Superior temporal gyrus (tissue), 1 donor: ENCODE results near the gene ATP13A3.

Source experiments
- DNase-seq: peaks from one replicate; pipeline ENCODE4 v3.0.0-alpha.2; 2016; ENCODE audit errors: extremely low spot score

Gene ATP13A3

DNA sequence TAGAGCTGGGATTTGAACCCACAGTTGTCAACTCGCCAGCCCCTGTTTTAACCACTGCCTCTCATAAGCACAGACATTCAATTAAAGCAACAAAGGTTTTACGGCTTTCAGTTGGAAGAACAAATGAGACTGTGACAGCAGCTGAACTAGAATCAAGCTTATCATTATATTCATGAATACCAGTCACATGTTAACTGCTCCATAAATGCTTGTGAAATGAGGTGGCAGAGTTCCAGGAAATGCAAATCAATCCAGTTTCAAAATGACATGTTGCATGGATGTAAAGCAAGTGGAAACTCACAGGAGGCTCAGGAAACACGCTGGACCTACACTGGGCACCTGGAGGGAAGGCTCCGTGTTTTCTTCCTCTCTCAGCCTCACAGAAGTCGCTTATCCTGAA is 91.6 kb downstream of the ATP13A3 start:
- DNase-seq: no peak

GRCh38 chr3:194392576-194392975 is 94.2 kb downstream of the ATP13A3 start:
- DNase-seq: no peak

DNA sequence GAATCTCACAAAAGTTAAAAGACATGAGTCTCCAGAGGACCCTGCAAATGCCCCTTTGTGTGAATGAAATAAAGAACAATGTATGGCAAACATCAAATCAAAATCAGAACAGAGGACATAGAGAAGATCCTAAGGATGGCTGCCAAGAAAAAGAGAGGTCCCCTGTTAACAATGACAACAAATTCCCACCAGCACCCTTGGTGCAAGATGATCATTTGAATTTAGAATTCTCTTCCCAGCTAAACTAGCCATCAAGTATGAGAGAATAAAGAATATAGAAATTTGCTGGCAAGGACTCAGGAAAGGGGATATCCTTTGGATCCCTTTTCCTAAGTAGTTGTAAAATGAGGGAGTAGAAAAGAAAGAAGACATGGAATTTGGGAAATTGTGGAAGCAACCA is 96.0 kb downstream of the ATP13A3 start:
- DNase-seq: no peak

GRCh38 chr3:194389269-194389668 is 97.5 kb downstream of the ATP13A3 start:
- no peak for DNase-seq

- no peak for DNase-seq
Observed at GRCh38 chr3:194387926-194388418, 98.8 kb downstream of the ATP13A3 start.

GRCh38 chr3:194387276-194387675 is 99.5 kb downstream of the ATP13A3 start:
- no peak for DNase-seq

DNA sequence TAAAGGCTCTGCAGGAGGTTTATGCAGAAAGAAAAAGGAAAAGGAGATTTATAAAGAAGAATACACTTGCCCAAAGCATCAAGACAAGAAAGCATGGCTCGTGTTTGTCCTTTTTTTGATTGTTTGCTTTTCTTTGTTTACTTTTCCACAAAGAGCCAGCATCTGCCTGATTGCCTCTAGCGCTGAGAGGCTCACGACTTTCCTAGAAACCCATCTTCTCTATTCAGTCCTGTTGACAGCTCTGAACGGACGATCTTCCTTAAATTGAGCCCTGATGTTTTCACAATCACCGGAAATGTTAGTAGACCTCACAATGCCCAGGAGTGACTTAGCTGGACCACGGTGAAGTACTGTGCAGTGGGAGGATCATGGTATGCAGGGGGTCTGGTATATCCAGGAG is 100.2 kb downstream of the ATP13A3 start:
- no peak for DNase-seq

GRCh38 chr3:194386066-194386465 is 100.7 kb downstream of the ATP13A3 start:
- no peak for DNase-seq

GRCh38 chr3:194384569-194385001 is 102.2 kb downstream of the ATP13A3 start:
- DNase-seq: no peak

DNA sequence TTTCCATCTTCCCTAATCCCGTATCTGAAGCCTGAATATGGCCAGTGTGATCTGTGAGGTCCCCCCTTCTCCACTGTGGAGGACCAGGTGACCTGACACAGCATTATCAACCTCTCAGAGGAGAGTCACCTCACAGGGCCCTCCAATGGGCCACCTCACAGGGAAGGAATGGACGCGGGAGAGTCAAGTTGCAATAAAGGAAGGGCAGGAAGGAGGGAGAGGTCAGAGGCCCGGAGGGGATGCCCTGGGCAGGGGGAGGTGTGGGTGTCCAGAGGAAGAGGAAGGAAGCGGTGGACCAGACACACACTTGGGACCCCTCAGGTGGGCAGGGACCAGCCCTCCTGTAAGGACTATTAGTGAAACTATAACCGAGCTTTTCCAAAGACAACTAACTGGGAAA is 102.6 kb downstream of the ATP13A3 start:
- no peak for DNase-seq

- DNase-seq: no peak
Observed at GRCh38 chr3:194383276-194383940, 103.4 kb downstream of the ATP13A3 start.

GRCh38 chr3:194382892-194383223 is 103.9 kb downstream of the ATP13A3 start:
- DNase-seq: no peak

- no peak for DNase-seq
Observed at GRCh38 chr3:194382196-194382891, 104.5 kb downstream of the ATP13A3 start.

DNA sequence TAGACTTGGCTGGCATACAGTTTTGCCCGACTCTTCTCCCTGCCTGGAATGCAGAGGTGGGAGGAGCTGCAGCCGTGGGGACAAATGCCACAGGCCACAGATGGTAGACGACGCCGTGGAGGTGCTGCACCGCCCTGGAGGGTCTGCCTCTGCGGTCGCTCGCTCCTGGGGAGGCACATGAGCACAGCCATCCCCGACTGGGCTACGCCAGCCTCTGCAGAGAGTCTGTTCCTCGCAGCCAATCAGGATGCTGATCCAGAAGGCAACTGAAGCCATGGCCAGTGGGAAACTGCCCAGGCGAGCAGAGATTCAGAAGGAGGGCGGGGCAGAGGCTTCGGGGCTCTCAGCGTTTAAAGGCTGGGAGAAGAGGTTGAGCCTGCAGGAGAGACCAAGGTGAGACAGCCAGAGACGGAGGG is 105.3 kb downstream of the ATP13A3 start:
- DNase-seq: no peak

DNA sequence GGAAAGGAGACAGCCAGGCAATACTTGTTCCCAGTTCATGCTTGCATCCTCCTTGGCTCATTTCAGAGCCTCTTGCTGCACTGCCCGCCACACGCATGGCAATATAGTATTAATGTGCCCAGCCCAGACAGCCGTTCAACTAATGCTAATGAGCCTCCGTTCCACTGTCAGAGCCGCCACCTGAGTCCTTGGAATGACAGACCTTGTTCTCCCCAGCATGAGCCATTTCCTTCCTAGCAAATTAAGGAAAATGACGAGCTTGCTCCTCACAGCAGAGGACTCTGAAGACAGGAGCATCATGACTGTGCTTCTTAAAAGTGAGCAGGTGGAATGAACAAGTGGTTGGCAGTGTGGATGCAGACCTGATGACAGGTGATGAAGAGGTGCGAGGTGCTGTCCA is 106.5 kb downstream of the ATP13A3 start:
- no peak for DNase-seq

GRCh38 chr3:194379651-194380050 is 107.2 kb downstream of the ATP13A3 start:
- DNase-seq: no peak

DNA sequence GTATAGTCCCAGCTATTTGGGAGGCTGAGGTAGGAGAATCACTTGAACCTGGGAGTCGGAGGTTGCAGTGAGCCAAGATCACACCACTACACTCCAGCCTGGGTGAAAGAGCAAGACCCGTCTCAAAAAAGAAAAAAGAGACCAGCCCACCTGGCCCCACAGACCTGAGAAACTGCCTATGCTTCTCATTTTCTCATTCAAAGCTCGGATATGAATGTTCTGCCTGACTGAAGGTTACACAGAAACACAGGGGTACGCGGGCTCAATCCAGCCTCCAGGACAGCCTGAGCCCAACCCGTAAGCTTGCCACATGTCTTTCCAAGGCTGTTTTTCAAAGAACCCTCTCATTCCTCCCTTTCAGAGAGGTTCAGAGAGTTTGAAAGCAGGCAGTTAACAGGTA is 107.6 kb downstream of the ATP13A3 start:
- DNase-seq: no peak

- DNase-seq: no peak
Observed at GRCh38 chr3:194377708-194378107, 109.1 kb downstream of the ATP13A3 start.

DNA sequence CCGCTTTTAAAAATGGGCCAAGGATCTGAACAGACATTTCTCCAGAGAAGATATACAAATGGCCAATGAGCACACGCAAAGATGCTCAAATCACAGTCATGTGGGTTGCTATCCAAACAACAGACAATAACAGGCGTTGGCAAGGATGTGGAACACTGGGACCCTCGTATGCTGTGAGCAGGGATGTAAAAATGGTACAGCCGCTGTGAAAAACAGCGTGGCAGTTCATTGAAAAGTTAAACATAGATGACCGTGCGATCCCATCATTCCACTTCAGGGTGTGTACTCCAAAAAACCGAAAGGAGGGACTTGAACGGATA is 110.6 kb downstream of the ATP13A3 start:
- no peak for DNase-seq

DNA sequence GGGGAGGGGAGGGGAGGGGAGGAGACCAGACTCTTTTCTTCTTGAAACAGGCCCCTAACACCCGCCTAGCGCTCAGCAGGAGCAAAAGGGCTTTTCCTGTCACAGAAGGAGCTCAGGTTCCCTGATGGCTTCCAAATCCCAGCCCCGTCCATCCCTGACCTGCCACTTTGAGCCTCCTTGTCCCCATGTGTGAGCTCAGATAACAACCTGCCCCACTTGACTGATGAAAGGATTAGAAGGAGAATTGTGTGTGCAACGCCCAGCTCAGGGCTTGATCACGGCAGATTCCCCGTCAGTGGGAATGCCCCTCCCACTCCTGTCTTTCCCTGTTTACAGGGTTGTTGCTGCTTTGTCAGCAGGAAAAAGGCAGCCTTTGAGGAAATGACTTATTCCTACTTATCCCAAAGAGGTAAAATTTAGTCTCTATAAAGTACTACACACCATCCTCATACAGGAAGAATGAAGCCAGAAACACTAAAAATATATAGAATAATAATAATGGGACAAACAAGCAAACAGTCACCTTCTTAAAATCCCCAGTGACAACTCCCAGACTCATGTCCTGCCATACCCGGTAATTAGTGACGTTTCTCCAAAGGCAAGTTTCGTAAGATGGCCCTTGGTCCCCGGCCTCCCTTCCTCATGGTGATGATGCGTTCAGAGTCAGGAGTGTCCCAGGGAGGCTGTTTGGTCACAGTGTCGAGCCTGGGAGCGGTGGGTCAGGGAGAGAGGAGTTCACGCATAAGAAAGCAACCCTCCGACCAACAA is 111.1 kb downstream of the ATP13A3 start:
- DNase-seq: no peak

DNA sequence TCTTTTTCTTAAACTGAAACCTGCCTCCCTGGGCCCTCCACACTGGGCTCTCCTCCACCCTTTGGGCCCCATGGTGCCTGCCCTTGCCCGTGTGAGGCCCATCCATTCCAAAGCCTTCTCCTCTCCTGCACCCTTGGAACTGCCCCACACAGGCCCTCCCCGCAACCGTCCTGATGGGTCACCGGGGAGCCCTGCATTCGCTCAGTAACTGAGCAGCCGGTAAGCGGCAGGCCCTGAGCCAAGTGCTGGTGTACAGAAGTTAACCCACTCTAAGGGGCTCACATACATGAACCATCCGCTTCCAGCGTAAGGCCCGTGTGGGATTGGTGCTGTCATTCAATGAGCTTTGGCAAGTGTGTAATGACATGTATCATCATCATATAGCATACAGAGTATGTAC is 111.9 kb downstream of the ATP13A3 start:
- no peak for DNase-seq

GRCh38 chr3:194373899-194374298 is 112.9 kb downstream of the ATP13A3 start:
- DNase-seq: no peak

- DNase-seq: no peak
Observed at GRCh38 chr3:194373028-194373427, 113.8 kb downstream of the ATP13A3 start.
